Smooth muscle cell (in vitro differentiated cells): ENCODE measurements around the gene FAM110D. TPM values are rescaled to one million over a fixed set of nuclear protein-coding genes. Genes with fewer than 3 reads are reported as not detected.

Experiments used
- DNase-seq: peaks from one replicate; lab custom pipeline; 2025; ENCODE audit not compliant: unreplicated experiment; lab: John Stamatoyannopoulos, UW
- H2AFZ ChIP-seq: fragments of 200-600 bp; sonication (generic); 2 replicates; pipeline ENCODE4 v1.6.0; 2016; ENCODE audit warnings: antibody characterized with exemption, low read depth, mild to moderate bottlenecking
- H3F3A ChIP-seq: fragments of 200-600 bp; sonication (generic); 2 replicates; pipeline ENCODE4 v1.6.0; 2017; ENCODE audit warnings: antibody characterized with exemption, low read depth
- H3K27ac ChIP-seq: fragments of 200-600 bp; sonication (generic); 2 replicates; pipeline ENCODE4 v1.5.1; 2016; ENCODE audit warnings: low read depth, mild to moderate bottlenecking
- H3K27me3 ChIP-seq: fragments of 200-600 bp; sonication (generic); 2 replicates; pipeline ENCODE4 v1.6.1; 2016; ENCODE audit warnings: low read depth, mild to moderate bottlenecking
- H3K36me3 ChIP-seq: fragments of 200-600 bp; sonication (generic); 2 replicates; pipeline ENCODE4 v1.5.1; 2016; ENCODE audit warnings: low read depth
- H3K4me1 ChIP-seq: fragments of 200-600 bp; sonication (generic); 2 replicates; pipeline ENCODE4 v1.5.1; 2016; ENCODE audit warnings: low read depth
- H3K4me2 ChIP-seq: fragments of 200-600 bp; sonication (generic); 2 replicates; pipeline ENCODE4 v1.6.0; 2016; ENCODE audit warnings: mild to moderate bottlenecking
- H3K4me3 ChIP-seq: fragments of 200-600 bp; sonication (generic); 2 replicates; pipeline ENCODE4 v1.5.1; 2016; ENCODE audit warnings: mild to moderate bottlenecking
- H3K79me2 ChIP-seq: fragments of 200-600 bp; sonication (generic); 2 replicates; pipeline ENCODE4 v1.6.0; 2016; ENCODE audit warnings: low read depth, mild to moderate bottlenecking
- H3K9ac ChIP-seq: fragments of 200-600 bp; sonication (generic); 2 replicates; pipeline ENCODE4 v1.6.0; 2016; ENCODE audit warnings: low read depth
- H3K9me3 ChIP-seq: fragments of 200-600 bp; sonication (generic); replicated peaks from 2 replicates; pipeline ENCODE4 v1.5.1; 2016; ENCODE audit warnings: low read depth
- H4K20me1 ChIP-seq: fragments of 200-600 bp; sonication (generic); 2 replicates; pipeline ENCODE4 v1.6.0; 2016; ENCODE audit warnings: low read depth
- WGBS: methylation state at CpG from one replicate; pipeline ENCODE4 v1.1.7; 2016; ENCODE audit warnings: low lambda C conversion rate; 5-methylcytosine and 5-hydroxymethylcytosine counted together
- polyA plus RNA-seq: library from polyadenylated mRNA; unstranded; fragments of >200 nt; fragmentation: Nextera tagmentation; extraction: Ambion mirVana; gene quantifications from 2 replicates; pipeline ENCODE4 v1.2.1, GENCODE V29; 2016
- total RNA-seq: library from RNA; depleted of rRNA; stranded (reverse); fragments of >200 nt; gene quantifications from 2 replicates; pipeline ENCODE4 v1.2.3, GENCODE V29; 2014
- TF ChIP-seq, protein P1 (sequence below): fragments of 200-600 bp; sonication (generic); IDR thresholded peaks from 2 replicates; pipeline ENCODE4 v1.5.1; 2017; ENCODE audit warnings: borderline replicate concordance, mild to moderate bottlenecking, antibody characterized with exemption; ENCODE audit not compliant: insufficient read depth, poor library complexity, severe bottlenecking

FAM110D gene
- total and polyA plus RNA-seq, 2 experiments from 2014 or later, result not detected

- H3K4me3 ChIP-seq, result no peak overlapping the region
- H3K36me3 ChIP-seq, result no peaks in the 10 kb centered on the region
- H3F3A ChIP-seq, result no peaks in the 10 kb centered on the region
- DNase-seq, result no peak
- H3K4me2 ChIP-seq, result no peak overlapping the region
- WGBS, result 70% methylated on average over 3 of the region's 3 CpGs
- no peak overlapping the region for H3K27ac ChIP-seq
- TF ChIP-seq, protein P1, sequence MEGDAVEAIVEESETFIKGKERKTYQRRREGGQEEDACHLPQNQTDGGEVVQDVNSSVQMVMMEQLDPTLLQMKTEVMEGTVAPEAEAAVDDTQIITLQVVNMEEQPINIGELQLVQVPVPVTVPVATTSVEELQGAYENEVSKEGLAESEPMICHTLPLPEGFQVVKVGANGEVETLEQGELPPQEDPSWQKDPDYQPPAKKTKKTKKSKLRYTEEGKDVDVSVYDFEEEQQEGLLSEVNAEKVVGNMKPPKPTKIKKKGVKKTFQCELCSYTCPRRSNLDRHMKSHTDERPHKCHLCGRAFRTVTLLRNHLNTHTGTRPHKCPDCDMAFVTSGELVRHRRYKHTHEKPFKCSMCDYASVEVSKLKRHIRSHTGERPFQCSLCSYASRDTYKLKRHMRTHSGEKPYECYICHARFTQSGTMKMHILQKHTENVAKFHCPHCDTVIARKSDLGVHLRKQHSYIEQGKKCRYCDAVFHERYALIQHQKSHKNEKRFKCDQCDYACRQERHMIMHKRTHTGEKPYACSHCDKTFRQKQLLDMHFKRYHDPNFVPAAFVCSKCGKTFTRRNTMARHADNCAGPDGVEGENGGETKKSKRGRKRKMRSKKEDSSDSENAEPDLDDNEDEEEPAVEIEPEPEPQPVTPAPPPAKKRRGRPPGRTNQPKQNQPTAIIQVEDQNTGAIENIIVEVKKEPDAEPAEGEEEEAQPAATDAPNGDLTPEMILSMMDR, result no peak
- H4K20me1 ChIP-seq, result no peaks in the 10 kb centered on the region
- H3K27me3 ChIP-seq, result no peaks in the 10 kb centered on the region
- no peaks in the 10 kb centered on the region for H3K9me3 ChIP-seq
- no peak overlapping the region for H2AFZ ChIP-seq
- no peak overlapping the region for H3K9ac ChIP-seq
- no peaks in the 10 kb centered on the region for H3K4me1 ChIP-seq
- no peaks in the 10 kb centered on the region for H3K79me2 ChIP-seq
Measured at GRCh38 chr1:26138974-26139558, 19.8 kb upstream of the FAM110D start.

GRCh38 chr1:26142159-26142558, 16.7 kb upstream of the FAM110D start:
- WGBS, result 92% methylated on average over 8 of the region's 8 CpGs
- no peak for DNase-seq
- H2AFZ ChIP-seq, result no peak overlapping the region
- H3K79me2 ChIP-seq, result no peaks in the 10 kb centered on the region
- no peak overlapping the region for H3K9ac ChIP-seq
- H3K4me2 ChIP-seq, result no peak overlapping the region
- H4K20me1 ChIP-seq, result no peaks in the 10 kb centered on the region
- no peaks in the 10 kb centered on the region for H3F3A ChIP-seq
- no peaks in the 10 kb centered on the region for H3K9me3 ChIP-seq
- no peak overlapping the region for H3K4me3 ChIP-seq
- TF ChIP-seq, protein P1, result no peak
- H3K36me3 ChIP-seq, result no peaks in the 10 kb centered on the region
- no peaks in the 10 kb centered on the region for H3K4me1 ChIP-seq
- no peaks in the 10 kb centered on the region for H3K27me3 ChIP-seq
- no peak overlapping the region for H3K27ac ChIP-seq

GRCh38 chr1:26145041-26145959, 13.6 kb upstream of the FAM110D start:
- Histone ChIP-seq H3K79me2 (no peaks in the 10 kb centered on the region), H2AFZ (peak overlapping the region; percentile 40), H3K9ac (no peak overlapping the region), H3K4me3 (no peak overlapping the region), H3K27me3 (no peaks in the 10 kb centered on the region), H3K36me3 (no peaks in the 10 kb centered on the region), H3K4me2 (peak overlapping the region; percentile 10), H4K20me1 (no peaks in the 10 kb centered on the region), H3K9me3 (no peaks in the 10 kb centered on the region), H3K27ac (no peak overlapping the region), H3K4me1 (no peaks in the 10 kb centered on the region), H3F3A (no peaks in the 10 kb centered on the region)
- DNase-seq, result peak; percentile 21
- WGBS, result 30% methylated on average over 19 of the region's 19 CpGs
- TF ChIP-seq, protein P1, result peak; percentile 72
